GM12801 (cell line): ENCODE data around the gene TNP1.

Source experiments
- CTCF ChIP-seq: IDR thresholded peaks from one replicate; pipeline ENCODE4 v1.5.1; 2011; ENCODE audit warnings: control low read depth; ENCODE audit not compliant: insufficient read length; ENCODE audit errors: extremely low read depth

The TNP1 gene

GRCh38 chr2:216875862-216876261 lies 16.0 kb upstream of the TNP1 start:
- TF ChIP-seq CTCF: no peak

- no peak for TF ChIP-seq CTCF
Measured at GRCh38 chr2:216873573-216873972, 13.7 kb upstream of the TNP1 start.

- TF ChIP-seq CTCF: no peak
Measured at GRCh38 chr2:216872624-216873023, 12.8 kb upstream of the TNP1 start.

GRCh38 chr2:216872040-216872439 lies 12.2 kb upstream of the TNP1 start:
- no peak for TF ChIP-seq CTCF

GRCh38 chr2:216871333-216871934 lies 11.6 kb upstream of the TNP1 start:
- no peak for TF ChIP-seq CTCF

GRCh38 chr2:216870508-216871332 lies 10.9 kb upstream of the TNP1 start:
- TF ChIP-seq CTCF: no peak

GRCh38 chr2:216866515-216867095 lies 6.7 kb upstream of the TNP1 start:
- TF ChIP-seq CTCF: no peak
